ENCODE results near the gene C1QTNF2.

The C1QTNF2 gene

GRCh38 chr5:160370713-160371034 lies 248 bp upstream of the C1QTNF2 start:
- ChIA-PET CTCF (interaction anchor here (0.6 to 3.1 kb wide), 8 partner anchors 13 to 350 kb away, joined by 3 to 16 read pairs (median 3); no protein-coding TSS in a partner anchor), POLR2A (no interaction called here)
- no peak for DNase-seq (ENCODE audit: low read depth, low spot score)
- no peak for TF ChIP-seq CTCF (IDR thresholded peaks at IDR 0.05; ENCODE audit: insufficient read depth, low read length, missing control alignments)
- H3K4me3 ChIP-seq (ENCODE audit: low read depth, low read length) = peak overlapping the region; percentile 63

DNA sequence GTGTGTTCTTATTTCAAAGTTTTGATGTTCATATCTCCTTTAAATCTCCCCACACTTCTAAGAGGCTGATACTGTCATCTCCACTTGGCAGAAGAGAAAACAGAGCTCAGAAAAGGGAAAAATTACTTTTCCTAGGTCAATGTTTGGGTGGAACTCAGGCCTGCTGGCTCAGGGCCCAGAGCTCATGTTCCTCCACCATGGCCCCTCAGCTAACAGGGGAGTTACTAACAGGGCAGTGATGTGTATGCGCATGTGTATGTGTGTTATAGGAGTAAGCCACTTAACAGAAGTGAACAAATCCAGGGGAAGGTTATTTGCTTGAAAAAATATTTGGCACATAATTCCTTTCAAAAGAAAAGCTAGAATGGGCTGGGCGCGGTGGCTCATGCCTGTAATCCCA lies 2.5 kb downstream of the C1QTNF2 start:
- POLR2A ChIA-PET = no interaction called here
- no peak for DNase-seq (ENCODE audit: low read depth, low spot score)
- TF ChIP-seq CTCF (IDR thresholded peaks at IDR 0.05; ENCODE audit: insufficient read depth, low read length, missing control alignments) = no peak
- CTCF ChIA-PET = interaction anchor here (2.2 to 3.7 kb wide), 3 partner anchors 22 to 346 kb away, joined by 8 to 12 read pairs (median 10); no protein-coding TSS in a partner anchor
- no peak overlapping the region for H3K4me3 ChIP-seq (ENCODE audit: low read depth, low read length)

DNA sequence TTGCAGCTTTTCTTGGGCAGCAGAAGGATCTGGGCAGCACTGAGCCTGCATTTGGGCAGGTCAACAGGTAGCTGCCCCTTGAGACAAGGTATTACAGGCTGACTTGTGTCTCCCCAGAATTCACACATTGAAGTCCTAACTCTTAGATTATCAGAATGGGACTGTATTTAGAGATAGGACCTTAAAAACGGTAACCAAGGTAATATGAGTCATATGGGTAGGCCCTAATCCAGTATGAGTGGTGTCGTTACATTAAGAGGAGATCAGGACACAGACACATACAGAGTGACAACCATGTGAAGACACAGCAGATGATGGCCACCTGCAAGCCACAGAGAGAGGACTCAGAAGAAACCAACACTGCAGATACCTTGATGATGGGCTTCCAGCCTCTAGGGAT lies 3.2 kb downstream of the C1QTNF2 start:
- ChIA-PET CTCF (interaction anchor here (1.1 to 3.7 kb wide), 4 partner anchors 22 to 345 kb away, joined by 3 to 12 read pairs (median 9); no protein-coding TSS in a partner anchor), POLR2A (no interaction called here)

GRCh38 chr5:160366230-160366629 lies 4.2 kb downstream of the C1QTNF2 start:
- ChIA-PET CTCF (interaction anchor here (0.9 to 3.7 kb wide), 5 partner anchors 21 to 344 kb away, joined by 3 to 12 read pairs (median 8); no protein-coding TSS in a partner anchor), POLR2A (no interaction called here)
- no peak overlapping the region for H3K4me3 ChIP-seq (ENCODE audit: low read depth, low read length)
- no peak for TF ChIP-seq CTCF (IDR thresholded peaks at IDR 0.05; ENCODE audit: insufficient read depth, low read length, missing control alignments)
- DNase-seq (ENCODE audit: low read depth, low spot score) = no peak

More for the DNA sequence above, 3.2 kb downstream of the C1QTNF2 start:
- H3K4me3 ChIP-seq (ENCODE audit: low read depth, low read length) = no peak overlapping the region
- DNase-seq (ENCODE audit: low read depth, low spot score) = no peak
- TF ChIP-seq CTCF (IDR thresholded peaks at IDR 0.05; ENCODE audit: insufficient read depth, low read length, missing control alignments) = no peak

DNA sequence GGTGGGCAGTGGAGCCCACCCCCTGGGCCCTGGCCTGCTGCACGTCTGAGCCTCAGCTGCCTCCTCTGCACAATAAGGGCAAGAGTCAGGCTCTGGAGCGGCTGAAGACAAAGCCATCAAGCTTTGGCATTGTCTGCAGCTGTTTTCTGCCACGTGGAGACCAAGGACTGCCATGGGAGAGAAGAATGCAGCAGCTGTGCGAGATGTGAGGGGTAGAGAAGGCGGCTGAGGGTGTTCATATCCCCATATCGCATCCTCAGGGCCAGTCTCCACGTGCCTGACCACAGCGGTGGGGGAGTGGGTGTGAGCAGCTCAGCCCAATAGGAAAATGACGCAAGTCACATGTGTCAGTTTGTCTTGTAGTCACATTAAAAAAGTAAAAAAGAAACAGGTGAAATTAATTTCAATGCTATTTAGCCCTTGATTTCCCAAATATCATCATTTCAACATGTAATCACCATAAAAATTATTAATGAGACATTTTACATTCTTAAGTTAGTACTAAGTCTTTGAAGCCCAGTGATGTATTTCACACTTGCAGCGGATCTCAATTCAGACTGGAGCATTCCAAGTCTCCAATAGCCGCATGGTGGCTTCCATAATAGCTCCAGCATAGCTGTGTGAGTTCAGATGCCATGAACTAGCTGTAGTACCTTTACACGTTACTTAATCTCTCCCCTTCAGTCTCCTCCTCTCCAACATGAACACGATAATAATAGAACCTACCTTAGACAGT lies 6.6 kb downstream of the C1QTNF2 start:
- CTCF ChIA-PET = interaction anchor here (0.5 to 1.9 kb wide), 6 partner anchors 12 to 737 kb away, joined by 3 to 12 read pairs (median 4); no protein-coding TSS in a partner anchor
- H3K4me3 ChIP-seq (ENCODE audit: low read depth, low read length) = no peak overlapping the region
- POLR2A ChIA-PET = interaction anchor here (1.0 kb wide), 1 partner anchor 333 kb away, joined by 3 read pairs; no protein-coding TSS in a partner anchor
- TF ChIP-seq CTCF (IDR thresholded peaks at IDR 0.05; ENCODE audit: insufficient read depth, low read length, missing control alignments) = no peak
- DNase-seq (ENCODE audit: low read depth, low spot score) = no peak

- CTCF ChIA-PET = interaction anchor here (0.6 to 1.9 kb wide), 4 partner anchors 13 to 342 kb away, joined by 3 to 12 read pairs (median 5); no protein-coding TSS in a partner anchor
- TF ChIP-seq CTCF (IDR thresholded peaks at IDR 0.05; ENCODE audit: insufficient read depth, low read length, missing control alignments) = no peak
- POLR2A ChIA-PET = interaction anchor here (1.0 kb wide), 1 partner anchor 332 kb away, joined by 3 read pairs; no protein-coding TSS in a partner anchor
- DNase-seq (ENCODE audit: low read depth, low spot score) = no peak
- no peak overlapping the region for H3K4me3 ChIP-seq (ENCODE audit: low read depth, low read length)
These were observed 7.2 kb downstream of the C1QTNF2 start for GRCh38 chr5:160363211-160363610.
